ENCODE data around the gene DYNC1I1. TPM values are rescaled to one million over a fixed set of nuclear protein-coding genes. Genes with fewer than 3 reads are reported as not detected.

Gene DYNC1I1
- total RNA-seq, 1 experiment from 2014 or later, result 3.2 TPM

DNA sequence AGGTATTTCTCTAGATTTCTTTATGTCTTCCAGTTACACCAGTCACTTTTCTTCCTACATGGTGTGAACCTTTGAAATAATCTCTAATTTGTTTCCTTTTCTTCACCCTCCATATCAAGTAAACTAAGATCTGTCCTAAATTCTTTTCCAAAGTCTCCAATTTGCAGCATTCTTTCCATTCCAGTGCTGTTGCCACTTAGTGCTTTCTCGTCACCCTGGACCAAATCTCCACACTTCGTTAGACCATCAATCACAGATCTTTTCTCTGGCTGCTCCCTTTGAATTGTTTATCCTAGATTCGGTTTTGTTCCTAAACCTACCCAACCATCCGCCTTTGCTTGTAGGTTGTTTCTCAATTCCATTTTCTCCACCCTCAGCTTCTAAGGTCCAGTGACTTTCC lies 74.7 kb downstream of the DYNC1I1 start:
- H3K4me3 Mint-ChIP-seq, result no peak overlapping the region
- WGBS (ENCODE audit: extremely low coverage, insufficient read length, low lambda C conversion rate), result no CpG with 5 or more reads among the region's 4 CpGs

More for the DNA sequence above, 74.7 kb downstream of the DYNC1I1 start:
- H4K91ac ChIP-seq (ENCODE audit: insufficient read length, low read depth, low read length), result no peak overlapping the region
- no peak overlapping the region for H2BK5ac ChIP-seq (ENCODE audit: insufficient read length, low read length)
- no peak overlapping the region for H2BK12ac ChIP-seq (ENCODE audit: insufficient read length, low read depth, low read length)
- H2BK120ac ChIP-seq (ENCODE audit: low read depth, low read length, poor library complexity, severe bottlenecking), result no peak overlapping the region
- no peaks in the 10 kb centered on the region for H3K79me1 ChIP-seq (ENCODE audit: insufficient read depth, low read depth, low read length, poor library complexity, severe bottlenecking)
- H3K4ac ChIP-seq (ENCODE audit: low read depth, low read length), result no peak overlapping the region
- H3T11ph ChIP-seq (ENCODE audit: low read length), result no peak overlapping the region
- Mint-ChIP-seq H3K27ac (no peak overlapping the region), H3K36me3 (ENCODE audit: insufficient read depth in 1 of 3, low read depth in 3 of 3) (no peaks in the 10 kb centered on the region), H3K27me3 (ENCODE audit: low read depth) (no peaks in the 10 kb centered on the region), H3K9me3 (no peaks in the 10 kb centered on the region), H3K4me1 (peaks cover 12 to 15% of the 10 kb centered on the region in 2 experiments)
- no peak overlapping the region for H3K23ac ChIP-seq (ENCODE audit: insufficient read length, low read depth, low read length)
- no peak overlapping the region for H3K14ac ChIP-seq (ENCODE audit: insufficient read depth, low read length)
- no peak overlapping the region for H4K8ac ChIP-seq (replicated peaks; ENCODE audit: insufficient read length, low read depth, low read length)
- H2BK20ac ChIP-seq (ENCODE audit: low read depth, low read length, poor library complexity, severe bottlenecking), result no peak overlapping the region
- H3K4me2 ChIP-seq (ENCODE audit: insufficient read depth, insufficient read length, low read length), result no peak overlapping the region
- TF ChIP-seq CTCF (conservative IDR thresholded peaks at IDR 0.05), result no peak
- no peaks in the 10 kb centered on the region for H3K79me2 ChIP-seq (ENCODE audit: insufficient read depth, low read length)
- no peak overlapping the region for H3K18ac ChIP-seq (ENCODE audit: insufficient read length, low read depth, low read length)
- H4K20me1 ChIP-seq (ENCODE audit: control insufficient read depth, insufficient read depth, insufficient read length), result no peaks in the 10 kb centered on the region
- no peak overlapping the region for H2AFZ ChIP-seq (ENCODE audit: low read length)
- H4K5ac ChIP-seq (ENCODE audit: insufficient read length, low read depth, low read length), result no peak overlapping the region
- no peak overlapping the region for H3K56ac ChIP-seq (ENCODE audit: insufficient read length, low read depth, low read length)
- H2AK5ac ChIP-seq (ENCODE audit: insufficient read length, low read length), result no peak overlapping the region
- no peaks in the 10 kb centered on the region for H3K4me1 ChIP-seq (ENCODE audit: insufficient read depth, low read length)
- no peak overlapping the region for H3K27ac ChIP-seq (ENCODE audit: insufficient read length, low read depth, low read length)
- H3K9me3 ChIP-seq (ENCODE audit: control insufficient read depth, low read depth, low read length), result no peaks in the 10 kb centered on the region
- H3K27me3 ChIP-seq (ENCODE audit: insufficient read depth, low read length), result no peaks in the 10 kb centered on the region
- H3K23me2 ChIP-seq (ENCODE audit: insufficient read length, low read depth, low read length, poor library complexity, severe bottlenecking), result no peaks in the 10 kb centered on the region
- no peak for DNase-seq
- H3K9ac ChIP-seq (ENCODE audit: extremely low read depth, insufficient read length, low read length), result no peak overlapping the region
- no peak overlapping the region for H2BK15ac ChIP-seq (ENCODE audit: low read depth, low read length)
